HepG2 (cell line): ENCODE measurements around the gene HSD3B1. TPM values are rescaled to one million over a fixed set of nuclear protein-coding genes. Genes with fewer than 3 reads are reported as not detected.

ENCODE experiments used
- ATAC-seq: fragments of 200-7000 bp; cut with Tn5 transposase; 3 replicates; pipeline ENCODE4 v1.9.1; 2020; ENCODE audit warnings: mild to moderate bottlenecking, moderate library complexity
- BruUV-seq: library from RNA; stranded (reverse); fragments of 400-500 nt; replicated peaks from 2 replicates; lab custom pipeline; 2021; lab: Mats Ljungman, UMichigan
- CTCF ChIA-PET: fragments of 300-600 bp; formaldehyde crosslinking; extraction: SDS; loops from one replicate; lab custom pipeline; 2021; ENCODE audit warnings: low total read pairs, inconsistent platforms, low intra/inter-chr PET ratio; lab: Yijun Ruan, JAX
- POLR2A ChIA-PET: fragments of 350-600 bp; sonication (Branson Sonifier 250); formaldehyde crosslinking; loops from one replicate; lab custom pipeline; 2020; ENCODE audit warnings: antibody characterized with exemption, inconsistent platforms; lab: Yijun Ruan, JAX
- DNase-seq: peaks from one replicate; pipeline ENCODE4 v3.0.0-alpha.2; 2015; ENCODE audit warnings: low spot score
- FAIRE-seq: peaks from 3 replicates; lab custom pipeline; 2011; peaks lifted over from hg19 to GRCh38; lab: Jason Lieb, UNC
- H2AFZ ChIP-seq: one replicate; pipeline ENCODE4 v1.6.1; 2011; ENCODE audit warnings: low read length, inconsistent platforms
- H3K27ac ChIP-seq: fragments of 300-600 bp; 3 replicates; pipeline ENCODE4 v1.8.0; 2011; ENCODE audit warnings: mixed run types, mild to moderate bottlenecking, mixed read lengths, low read length, inconsistent platforms; ENCODE audit not compliant: insufficient read depth; ENCODE audit errors: extremely low read length
- H3K27me3 ChIP-seq, 2 experiments: fragments of 200-600 bp in 1 of 2; 2 replicates in 1 of 2; 3 replicates in 1 of 2; pipeline versions ENCODE4 v1.6.0 to v1.8.0; 2011; ENCODE audit warnings: low read length in 2 of 2, mild to moderate bottlenecking in 2 of 2, moderate library complexity in 2 of 2, inconsistent platforms in 1 of 2; ENCODE audit not compliant: insufficient read depth in 2 of 2, control insufficient read depth in 1 of 2
- H3K36me3 ChIP-seq, 2 experiments: fragments of 200-600 bp in 1 of 2; replicated peaks in 1 of 2; 2 replicates in 1 of 2; 3 replicates in 1 of 2; pipeline versions ENCODE4 v1.5.1 to v1.8.0; 2011; ENCODE audit warnings: low read length in 2 of 2, inconsistent platforms in 1 of 2; ENCODE audit not compliant: insufficient read depth in 2 of 2, control insufficient read depth in 1 of 2
- H3K4me1 ChIP-seq: 2 replicates; pipeline ENCODE4 v1.5.1; 2012; ENCODE audit warnings: low read length, inconsistent platforms; ENCODE audit not compliant: insufficient read depth
- H3K4me2 ChIP-seq: 2 replicates; pipeline ENCODE4 v1.6.0; 2011; ENCODE audit warnings: low read depth, low read length, inconsistent platforms
- H3K4me3 ChIP-seq, 3 experiments: fragments of 200-600 bp in 1 of 3; sonication (generic), shearing (Covaris generic) in 1 of 3; replicated peaks in 1 of 3; 2 replicates each; pipeline ENCODE4 v1.5.1; 2011 to 2016; ENCODE audit warnings: low read length in 3 of 3, inconsistent platforms in 2 of 3, low read depth in 2 of 3, mild to moderate bottlenecking in 2 of 3, control low read depth in 1 of 3, mixed read lengths in 1 of 3; ENCODE audit not compliant: insufficient read depth in 1 of 3
- H3K79me2 ChIP-seq: one replicate; pipeline ENCODE4 v1.6.1; 2011; ENCODE audit warnings: low read length, inconsistent platforms; ENCODE audit not compliant: insufficient read depth
- H3K9ac ChIP-seq: 2 replicates; pipeline ENCODE4 v1.6.0; 2011; ENCODE audit warnings: mild to moderate bottlenecking, low read depth, low read length, inconsistent platforms; ENCODE audit not compliant: insufficient read depth
- H3K9me3 ChIP-seq: 2 replicates; pipeline ENCODE4 v1.5.1; 2012; ENCODE audit warnings: mild to moderate bottlenecking, low read length
- H4K20me1 ChIP-seq: 2 replicates; pipeline ENCODE4 v1.6.0; 2011; ENCODE audit warnings: inconsistent platforms, mild to moderate bottlenecking, low read length, moderate library complexity; ENCODE audit not compliant: insufficient read depth
- SP2 ChIP-seq: sonication (generic); formaldehyde crosslinking; IDR thresholded peaks from 2 replicates; pipeline ENCODE4 v1.5.1; 2020; ENCODE audit warnings: mild to moderate bottlenecking, missing genetic modification reagents
- whole genome bisulfite sequencing: methylation state at CpG from one replicate; pipeline ENCODE4 v1.1.6; 2017; ENCODE audit warnings: low lambda C conversion rate; 5-methylcytosine and 5-hydroxymethylcytosine counted together
- in situ Hi-C: cut with HindIII; loops from 2 replicates; pipeline ENCODE4 v1.10.0; 2017; ENCODE audit warnings: low pct_unique_long_range_greater_than_20kb; ENCODE audit not compliant: extremely low pct_ligation_motif_present
- intact Hi-C: fragments of 100-400 bp; cut with micrococcal nuclease; formaldehyde crosslinking; loops from one replicate; pipeline ENCODE4 v1.10.0; 2022; ENCODE audit not compliant: unreplicated experiment
- polyA plus RNA-seq, 8 experiments: library from polyadenylated mRNA; depleted of rRNA in 3 of 8; stranded (reverse) in 7 of 8; unstranded in 1 of 8; fragments of >200 nt; fragmentation: Illumina TruSeq in 4 of 8; extraction: Trizol in 4 of 8; gene quantifications; 2 replicates each; pipeline versions ENCODE4 v1.2.1 to v1.2.3, GENCODE V29; 2011 to 2016; ENCODE audit warnings: low read depth in 4 of 8, missing spikeins in 1 of 8, mixed read lengths in 1 of 8; ENCODE audit not compliant: insufficient read depth in 1 of 8
- total RNA-seq, 5 experiments: library from RNA; depleted of rRNA; stranded (reverse); fragments of >200 nt; fragmentation: Illumina TruSeq; extraction: Trizol; gene quantifications; 2 replicates each; pipeline ENCODE4 v1.2.3, GENCODE V29; 2016; ENCODE audit warnings: low read depth in 1 of 5
- TF ChIP-seq, protein P1 (sequence below): IDR thresholded peaks from 2 replicates; pipeline ENCODE4 v1.6.1; 2016; ENCODE audit warnings: mild to moderate bottlenecking, missing biosample characterization, missing genetic modification reagents
- TF ChIP-seq, protein P2 (sequence below): IDR thresholded peaks from 2 replicates; pipeline ENCODE4 v1.6.1; 2016; ENCODE audit warnings: missing compliant biosample characterization, missing genetic modification reagents, borderline replicate concordance

The HSD3B1 gene
- total and polyA plus RNA-seq, 2 of the 13 experiments (the other 11 are each of a cell fraction or from before 2014, with no cell fraction given), result not detected

DNA sequence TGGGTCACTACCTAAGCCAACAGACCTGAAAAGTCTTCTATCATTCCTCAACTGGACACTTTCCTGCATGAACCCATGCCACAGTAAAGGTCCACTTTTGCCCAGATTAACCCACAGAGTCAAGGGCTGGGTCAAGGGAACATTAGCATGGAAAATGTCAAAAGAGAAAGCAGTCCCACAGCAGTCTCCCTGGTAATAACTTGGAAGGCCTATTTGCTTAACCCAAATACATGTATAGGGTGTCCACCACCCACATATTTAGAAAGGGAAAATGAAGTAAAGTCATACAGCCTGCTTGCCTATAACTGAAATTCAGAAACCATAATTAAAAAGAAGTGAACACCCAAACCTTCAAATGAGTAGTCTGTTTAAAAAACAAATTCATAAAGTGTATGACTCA, 16.1 kb upstream of the HSD3B1 start:
- Histone ChIP-seq H3K36me3 (no peaks in the 10 kb centered on the region), H4K20me1 (no peaks in the 10 kb centered on the region), H3K4me3 (no peak overlapping the region), H3K4me1 (no peaks in the 10 kb centered on the region), H3K27me3 (no peaks in the 10 kb centered on the region), H3K9ac (no peak overlapping the region), H2AFZ (no peak overlapping the region), H3K27ac (no peak overlapping the region), H3K79me2 (no peaks in the 10 kb centered on the region), H3K4me2 (no peak overlapping the region), H3K9me3 (no peaks in the 10 kb centered on the region)
- ChIA-PET CTCF (no interaction called here), POLR2A (no interaction called here)
- ATAC-seq (no peak), DNase-seq (no peak), FAIRE-seq (no peak)
- intact Hi-C loops, result no loop called here
- no TSS peak for BruUV-seq
- in situ Hi-C loops, result no loop called here
- TF ChIP-seq, protein P1, sequence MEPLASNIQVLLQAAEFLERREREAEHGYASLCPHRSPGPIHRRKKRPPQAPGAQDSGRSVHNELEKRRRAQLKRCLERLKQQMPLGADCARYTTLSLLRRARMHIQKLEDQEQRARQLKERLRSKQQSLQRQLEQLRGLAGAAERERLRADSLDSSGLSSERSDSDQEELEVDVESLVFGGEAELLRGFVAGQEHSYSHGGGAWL (CRISPR knock-in tag), result no peak

DNA sequence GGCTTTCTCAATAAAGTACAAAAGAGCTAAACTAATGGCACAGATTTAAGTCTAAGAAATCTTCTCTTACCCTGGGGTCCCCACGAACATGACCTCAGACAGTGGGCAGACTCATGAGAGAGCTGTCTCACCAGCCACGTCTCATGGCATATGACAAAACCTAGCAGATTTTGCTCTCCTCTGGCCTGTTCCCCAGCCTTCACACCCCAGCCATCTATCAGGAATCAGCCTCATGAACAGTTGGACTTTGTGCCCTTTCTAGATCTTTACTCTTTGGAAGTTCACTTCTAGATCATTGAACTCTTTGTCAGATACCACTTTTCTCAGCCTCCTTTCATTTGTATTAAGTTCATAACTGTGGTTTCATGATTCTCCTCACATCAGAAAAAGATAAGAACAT, 14.2 kb upstream of the HSD3B1 start:
- no peaks in the 10 kb centered on the region for H3K9me3 ChIP-seq
- no peaks in the 10 kb centered on the region for H3K36me3 ChIP-seq
- ATAC-seq (no peak), FAIRE-seq (no peak), DNase-seq (no peak)
- H2AFZ ChIP-seq, result no peak overlapping the region
- ChIA-PET POLR2A (no interaction called here), CTCF (no interaction called here)
- in situ Hi-C loops (no loop called here), intact Hi-C loops (no loop called here)
- H3K4me2 ChIP-seq, result no peak overlapping the region
- H4K20me1 ChIP-seq, result no peaks in the 10 kb centered on the region
- H3K9ac ChIP-seq, result no peak overlapping the region
- no peak for TF ChIP-seq SP2 (CRISPR knock-in tag)
- TF ChIP-seq, protein P2, sequence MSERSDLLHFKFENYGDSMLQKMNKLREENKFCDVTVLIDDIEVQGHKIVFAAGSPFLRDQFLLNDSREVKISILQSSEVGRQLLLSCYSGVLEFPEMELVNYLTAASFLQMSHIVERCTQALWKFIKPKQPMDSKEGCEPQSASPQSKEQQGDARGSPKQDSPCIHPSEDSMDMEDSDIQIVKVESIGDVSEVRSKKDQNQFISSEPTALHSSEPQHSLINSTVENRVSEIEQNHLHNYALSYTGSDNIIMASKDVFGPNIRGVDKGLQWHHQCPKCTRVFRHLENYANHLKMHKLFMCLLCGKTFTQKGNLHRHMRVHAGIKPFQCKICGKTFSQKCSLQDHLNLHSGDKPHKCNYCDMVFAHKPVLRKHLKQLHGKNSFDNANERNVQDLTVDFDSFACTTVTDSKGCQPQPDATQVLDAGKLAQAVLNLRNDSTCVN (CRISPR knock-in tag), result peak; percentile 95
- H3K27me3 ChIP-seq, result no peaks in the 10 kb centered on the region
- no TSS peak for BruUV-seq
- no peak overlapping the region for H3K4me3 ChIP-seq
- no peaks in the 10 kb centered on the region for H3K79me2 ChIP-seq
- no peaks in the 10 kb centered on the region for H3K4me1 ChIP-seq
- WGBS, result 7% methylated on average over 2 of the region's 2 CpGs
- H3K27ac ChIP-seq, result no peak overlapping the region
